ENCODE results near the gene FER. TPM values are rescaled to one million over a fixed set of nuclear protein-coding genes. Genes with fewer than 3 reads are reported as not detected.

The FER gene
- total and polyA plus RNA-seq, 2 experiments from 2014 or later = 10.6 to 29.4 TPM

DNA sequence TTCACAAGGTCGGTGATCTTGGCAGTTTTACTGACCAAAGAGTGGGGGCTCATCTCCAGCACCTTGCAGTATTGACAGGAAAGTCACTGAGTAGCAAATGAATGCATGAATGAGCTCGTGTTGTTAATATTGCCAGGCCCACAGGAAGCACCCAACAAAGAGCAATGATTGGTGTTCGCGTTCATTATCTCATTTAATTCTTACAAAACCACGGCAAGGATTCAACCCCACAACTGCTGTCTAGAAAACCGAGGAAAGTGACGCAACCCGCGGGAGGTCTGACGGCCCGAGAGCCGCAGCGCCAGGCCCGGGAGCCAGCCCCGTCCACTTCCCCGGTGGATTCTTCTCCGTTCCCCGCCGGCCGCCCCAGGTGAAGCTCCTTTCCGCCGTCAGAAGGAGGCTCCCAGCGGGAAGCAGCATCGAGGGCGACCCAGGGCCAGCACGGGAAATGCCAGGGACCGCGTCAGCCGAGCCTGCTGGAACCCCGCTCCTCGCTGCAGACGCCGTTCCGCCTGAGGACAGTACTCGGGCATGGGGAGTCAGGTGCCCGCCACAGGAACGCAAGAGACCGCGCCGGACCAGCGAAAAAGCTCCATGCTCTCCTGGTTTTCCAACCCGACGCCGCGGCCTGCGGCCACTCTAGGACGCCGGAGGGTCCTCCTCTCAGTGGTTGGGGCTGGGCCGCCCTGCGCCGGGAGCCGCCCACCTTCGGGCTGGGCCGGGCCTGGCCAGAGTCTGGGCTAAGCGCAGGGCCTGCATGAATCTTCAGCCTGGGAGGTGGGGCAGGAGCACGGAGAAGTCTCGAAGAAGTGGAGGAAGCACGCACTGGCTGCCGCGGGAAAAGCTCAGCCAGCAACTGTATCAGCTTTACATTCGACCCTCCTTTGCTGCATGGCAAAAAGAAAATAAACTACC lies 19.8 kb upstream of the FER start:
- peak; percentile 95 for DNase-seq (ENCODE audit: low spot score)
- Histone ChIP-seq H3K79me2 (no peaks in the 10 kb centered on the region), H3K9me3 (ENCODE audit: low read depth) (no peaks in the 10 kb centered on the region), H4K20me1 (ENCODE audit: insufficient read depth, poor library complexity, severe bottlenecking) (no peaks in the 10 kb centered on the region), H3K4me3 (peak overlapping the region; percentile 17), H3K36me3 (replicated peaks; ENCODE audit: insufficient read depth, low read depth) (no peaks in the 10 kb centered on the region), H2AFZ (peak overlapping the region; percentile 80), H3K4me2 (peak overlapping the region; percentile 85), H3K4me1 (ENCODE audit: insufficient read depth) (peaks cover 11% of the 10 kb centered on the region), H3K27ac (peak overlapping the region; percentile 94), H3K9me2 (replicated peaks; ENCODE audit: insufficient read depth) (no peaks in the 10 kb centered on the region), H3K27me3 (no peaks in the 10 kb centered on the region)
- no peak for TF ChIP-seq EZH2phosphoT487 (IDR thresholded peaks at IDR 0.05; ENCODE audit: low read depth, severe bottlenecking, unreplicated experiment)
- TF ChIP-seq, protein P1, sequence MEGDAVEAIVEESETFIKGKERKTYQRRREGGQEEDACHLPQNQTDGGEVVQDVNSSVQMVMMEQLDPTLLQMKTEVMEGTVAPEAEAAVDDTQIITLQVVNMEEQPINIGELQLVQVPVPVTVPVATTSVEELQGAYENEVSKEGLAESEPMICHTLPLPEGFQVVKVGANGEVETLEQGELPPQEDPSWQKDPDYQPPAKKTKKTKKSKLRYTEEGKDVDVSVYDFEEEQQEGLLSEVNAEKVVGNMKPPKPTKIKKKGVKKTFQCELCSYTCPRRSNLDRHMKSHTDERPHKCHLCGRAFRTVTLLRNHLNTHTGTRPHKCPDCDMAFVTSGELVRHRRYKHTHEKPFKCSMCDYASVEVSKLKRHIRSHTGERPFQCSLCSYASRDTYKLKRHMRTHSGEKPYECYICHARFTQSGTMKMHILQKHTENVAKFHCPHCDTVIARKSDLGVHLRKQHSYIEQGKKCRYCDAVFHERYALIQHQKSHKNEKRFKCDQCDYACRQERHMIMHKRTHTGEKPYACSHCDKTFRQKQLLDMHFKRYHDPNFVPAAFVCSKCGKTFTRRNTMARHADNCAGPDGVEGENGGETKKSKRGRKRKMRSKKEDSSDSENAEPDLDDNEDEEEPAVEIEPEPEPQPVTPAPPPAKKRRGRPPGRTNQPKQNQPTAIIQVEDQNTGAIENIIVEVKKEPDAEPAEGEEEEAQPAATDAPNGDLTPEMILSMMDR (IDR thresholded peaks at IDR 0.05; ENCODE audit: poor library complexity) = no peak
- no peak for TF ChIP-seq EZH2 (IDR thresholded peaks at IDR 0.05; ENCODE audit: borderline replicate concordance)
- WGBS (ENCODE audit: low lambda C conversion rate, missing lambda C conversion rate) = under 1% methylated on average over 61 of the region's 61 CpGs

DNA sequence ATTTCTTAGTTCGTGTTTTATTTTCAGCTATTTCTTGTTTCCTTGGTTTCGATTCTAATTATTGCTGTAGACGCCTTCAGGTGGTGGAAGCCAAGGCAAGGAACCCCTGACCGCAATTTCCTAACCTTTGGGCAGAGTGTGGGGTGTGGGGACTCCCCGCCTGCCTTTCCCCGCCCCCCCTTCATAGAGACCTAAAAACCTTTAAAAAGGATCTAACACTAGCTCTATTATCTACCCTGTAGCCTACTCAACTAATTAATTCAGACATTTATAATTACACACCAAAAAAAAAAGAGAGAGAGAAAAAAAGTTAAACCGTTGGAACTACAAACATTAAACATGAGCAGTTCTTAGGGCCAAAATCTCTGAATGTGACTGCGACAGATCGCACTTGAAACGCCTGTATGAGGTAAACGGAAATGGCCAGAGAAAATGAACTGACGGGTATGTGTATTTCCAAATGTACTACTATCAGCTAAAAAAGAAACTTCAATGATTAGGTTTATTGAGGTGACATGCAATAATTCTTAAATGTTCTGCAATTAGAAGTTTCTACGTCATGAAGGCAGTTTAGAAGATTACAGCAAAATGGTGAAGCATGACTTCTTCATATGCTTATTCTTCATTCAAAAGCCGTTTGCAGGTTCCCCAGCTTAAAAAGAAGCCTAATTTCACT lies 19.0 kb upstream of the FER start:
- peaks cover 11% of the 10 kb centered on the region for H3K4me1 ChIP-seq (ENCODE audit: insufficient read depth)
- no peaks in the 10 kb centered on the region for H3K36me3 ChIP-seq (replicated peaks; ENCODE audit: insufficient read depth, low read depth)
- H2AFZ ChIP-seq = peak overlapping the region; percentile 80
- peak overlapping the region; percentile 94 for H3K27ac ChIP-seq
- peak overlapping the region; percentile 85 for H3K4me2 ChIP-seq
- no peaks in the 10 kb centered on the region for H4K20me1 ChIP-seq (ENCODE audit: insufficient read depth, poor library complexity, severe bottlenecking)
- 58% methylated on average over 14 of the region's 14 CpGs for WGBS (ENCODE audit: low lambda C conversion rate, missing lambda C conversion rate)
- no peaks in the 10 kb centered on the region for H3K9me3 ChIP-seq (ENCODE audit: low read depth)
- peak; percentile 19 for DNase-seq (ENCODE audit: low spot score)
- no peaks in the 10 kb centered on the region for H3K79me2 ChIP-seq
- H3K4me3 ChIP-seq = no peak overlapping the region
- no peak for TF ChIP-seq EZH2phosphoT487 (IDR thresholded peaks at IDR 0.05; ENCODE audit: low read depth, severe bottlenecking, unreplicated experiment)
- TF ChIP-seq, protein P1 (IDR thresholded peaks at IDR 0.05; ENCODE audit: poor library complexity) = no peak
- TF ChIP-seq EZH2 (IDR thresholded peaks at IDR 0.05; ENCODE audit: borderline replicate concordance) = no peak
- no peaks in the 10 kb centered on the region for H3K27me3 ChIP-seq
- H3K9me2 ChIP-seq (replicated peaks; ENCODE audit: insufficient read depth) = no peaks in the 10 kb centered on the region

DNA sequence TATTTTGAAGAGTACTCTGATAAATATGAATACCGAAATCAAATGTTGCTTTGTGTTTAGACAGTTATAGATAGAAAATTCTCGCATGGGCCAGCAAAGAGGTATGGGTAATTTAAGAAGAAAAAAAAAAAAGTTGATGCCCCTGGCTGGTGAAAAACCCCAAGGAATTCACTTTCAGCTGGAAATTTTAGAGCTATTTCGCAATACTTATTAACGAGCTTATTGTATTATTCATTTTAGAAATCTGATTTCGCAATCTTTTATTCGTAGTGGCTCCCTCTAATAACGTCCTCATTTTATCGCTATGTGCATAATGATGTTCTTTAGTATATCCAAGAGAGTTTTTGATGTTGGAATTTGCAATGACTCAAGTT lies 18.5 kb upstream of the FER start:
- Histone ChIP-seq H3K9me2 (replicated peaks; ENCODE audit: insufficient read depth) (no peaks in the 10 kb centered on the region), H3K79me2 (no peaks in the 10 kb centered on the region), H3K4me3 (no peak overlapping the region), H3K27me3 (no peaks in the 10 kb centered on the region), H3K9me3 (ENCODE audit: low read depth) (no peaks in the 10 kb centered on the region), H3K4me1 (ENCODE audit: insufficient read depth) (peaks cover 11% of the 10 kb centered on the region), H3K27ac (peak overlapping the region; percentile 94), H3K4me2 (peak overlapping the region; percentile 85), H3K36me3 (replicated peaks; ENCODE audit: insufficient read depth, low read depth) (no peaks in the 10 kb centered on the region), H2AFZ (peak overlapping the region; percentile 80), H4K20me1 (ENCODE audit: insufficient read depth, poor library complexity, severe bottlenecking) (no peaks in the 10 kb centered on the region)
- no peak for DNase-seq (ENCODE audit: low spot score)
- 77% methylated on average over 8 of the region's 8 CpGs for WGBS (ENCODE audit: low lambda C conversion rate, missing lambda C conversion rate)
- TF ChIP-seq EZH2phosphoT487 (IDR thresholded peaks at IDR 0.05; ENCODE audit: low read depth, severe bottlenecking, unreplicated experiment) = no peak
